ENCODE measurements around the gene BCL2L2. TPM values are rescaled to one million over a fixed set of nuclear protein-coding genes. Genes with fewer than 3 reads are reported as not detected.

The BCL2L2 gene
- total and polyA plus RNA-seq, 2 donors (not counting 1 experiment from before 2014, with no cell fraction given), result 24.7 to 25.4 TPM

DNA sequence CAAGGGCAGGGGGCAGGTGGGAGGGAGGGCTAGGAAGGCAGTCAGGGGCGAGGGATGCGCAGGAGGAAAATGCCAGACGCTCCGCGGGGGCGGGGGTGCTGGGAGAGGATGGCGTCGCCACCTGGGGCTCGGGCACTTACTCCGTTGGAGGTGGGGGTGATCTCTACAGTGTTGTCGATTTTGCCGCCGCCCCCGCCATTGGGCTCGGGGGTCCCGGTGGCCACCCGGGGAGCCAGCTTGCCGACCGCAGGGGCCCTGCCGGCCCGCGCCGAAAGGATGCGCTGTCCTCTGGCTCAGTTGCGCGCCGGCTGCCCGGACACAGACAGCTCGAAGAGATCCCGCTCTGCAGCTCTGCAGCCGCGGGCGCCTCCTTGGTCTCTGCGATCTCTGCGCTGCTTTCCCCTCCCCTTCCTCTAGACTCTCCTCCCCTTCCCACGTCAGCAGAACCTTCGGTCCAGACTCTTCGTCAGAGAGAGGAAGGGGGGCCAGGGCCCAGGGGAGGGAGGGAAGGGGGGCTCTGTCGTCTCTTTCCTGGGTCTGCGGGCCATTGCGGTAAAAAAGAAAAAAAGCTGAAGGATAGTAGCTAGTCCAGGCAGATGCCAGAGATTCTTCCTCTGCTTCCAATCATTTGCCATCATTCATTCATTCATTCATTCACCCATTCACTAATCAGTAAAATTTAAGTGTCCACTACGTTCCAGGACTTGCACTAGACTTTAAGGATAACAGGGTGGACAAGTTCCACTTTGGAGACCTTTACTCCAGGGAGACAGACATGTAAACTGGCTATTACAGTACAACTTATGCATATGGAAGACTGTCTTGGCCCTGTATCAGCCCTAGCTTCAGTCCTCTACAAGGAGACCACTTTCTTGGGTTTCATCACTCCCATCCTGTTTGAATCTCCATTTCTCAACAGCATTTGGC is 46.1 kb downstream of the BCL2L2 start, which contains the start of gene SLC22A17:
TSS of gene SLC22A17 (minus strand) at position 382 of the 927 bp plus-strand sequence.
- no peak for TF ChIP-seq EZH2 (IDR thresholded peaks at IDR 0.05; ENCODE audit: low read length, missing control alignments)
- TF ChIP-seq, protein P1, sequence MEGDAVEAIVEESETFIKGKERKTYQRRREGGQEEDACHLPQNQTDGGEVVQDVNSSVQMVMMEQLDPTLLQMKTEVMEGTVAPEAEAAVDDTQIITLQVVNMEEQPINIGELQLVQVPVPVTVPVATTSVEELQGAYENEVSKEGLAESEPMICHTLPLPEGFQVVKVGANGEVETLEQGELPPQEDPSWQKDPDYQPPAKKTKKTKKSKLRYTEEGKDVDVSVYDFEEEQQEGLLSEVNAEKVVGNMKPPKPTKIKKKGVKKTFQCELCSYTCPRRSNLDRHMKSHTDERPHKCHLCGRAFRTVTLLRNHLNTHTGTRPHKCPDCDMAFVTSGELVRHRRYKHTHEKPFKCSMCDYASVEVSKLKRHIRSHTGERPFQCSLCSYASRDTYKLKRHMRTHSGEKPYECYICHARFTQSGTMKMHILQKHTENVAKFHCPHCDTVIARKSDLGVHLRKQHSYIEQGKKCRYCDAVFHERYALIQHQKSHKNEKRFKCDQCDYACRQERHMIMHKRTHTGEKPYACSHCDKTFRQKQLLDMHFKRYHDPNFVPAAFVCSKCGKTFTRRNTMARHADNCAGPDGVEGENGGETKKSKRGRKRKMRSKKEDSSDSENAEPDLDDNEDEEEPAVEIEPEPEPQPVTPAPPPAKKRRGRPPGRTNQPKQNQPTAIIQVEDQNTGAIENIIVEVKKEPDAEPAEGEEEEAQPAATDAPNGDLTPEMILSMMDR (conservative IDR thresholded peaks at IDR 0.05 in 1 of 2, IDR thresholded peaks at IDR 0.05 in 1 of 2; ENCODE audit: low read depth in 1 of 2, low read length in 2 of 2), result peak; percentile 16 to 23
- Histone ChIP-seq H2AFZ (ENCODE audit: low read length) (peak within 1 kb of the TSS; percentile 60), H3K4me1 (ENCODE audit: control insufficient read depth, extremely low read depth, insufficient read depth, low read length) (no peaks in the 10 kb centered on the region), H3K36me3 (ENCODE audit: control insufficient read depth, insufficient read depth, low read length) (no peaks in the 10 kb centered on the region), H3K27ac (ENCODE audit: insufficient read depth, low read length) (no peak within 1 kb of the TSS), H3K4me2 (ENCODE audit: extremely low read depth, insufficient read depth, low read length) (peak within 1 kb of the TSS; percentile 75), H3K9ac (ENCODE audit: insufficient read depth, low read length) (peak within 1 kb of the TSS; percentile 41), H3K27me3 (ENCODE audit: control insufficient read depth, insufficient read depth, low read length) (peaks cover 2% of the 10 kb centered on the region), H3K4me3 (replicated peaks in 1 of 4; ENCODE audit: control extremely low read depth in 1 of 4, insufficient read depth in 1 of 4, low read depth in 3 of 4, low read length in 4 of 4) (peak within 1 kb of the TSS; percentile 48 to 74 (median 58)), H3K79me2 (ENCODE audit: control insufficient read depth, insufficient read depth, low read length) (no peaks in the 10 kb centered on the region), H4K20me1 (ENCODE audit: control insufficient read depth, extremely low read depth, insufficient read depth, low read length) (no peaks in the 10 kb centered on the region), H3K9me3 (ENCODE audit: control insufficient read depth, insufficient read depth, low read depth, low read length) (no peaks in the 10 kb centered on the region)
- peak; percentile 88 to 89 for DNase-seq (ENCODE audit: low read depth in 2 of 2)

DNA sequence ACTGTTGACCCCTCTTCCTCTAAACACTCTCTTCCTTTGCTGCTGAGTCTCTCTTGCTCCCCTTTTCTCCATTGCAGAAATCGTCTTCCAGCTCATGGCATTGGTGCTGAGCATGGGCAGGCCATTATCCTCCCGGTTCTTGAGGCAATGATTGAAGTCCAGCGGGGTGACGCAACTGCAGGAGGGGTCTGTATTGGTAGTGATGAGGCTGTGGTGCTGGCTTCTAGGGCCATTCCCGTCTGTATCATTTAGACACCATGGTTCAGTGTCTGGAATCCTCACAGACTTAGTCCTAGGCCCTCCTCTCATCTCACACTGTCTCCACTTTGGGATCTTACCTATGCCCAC is 46.8 kb downstream of the BCL2L2 start:
- H3K36me3 ChIP-seq (ENCODE audit: control insufficient read depth, insufficient read depth, low read length), result no peaks in the 10 kb centered on the region
- no peak overlapping the region for H2AFZ ChIP-seq (ENCODE audit: low read length)
- no peaks in the 10 kb centered on the region for H3K79me2 ChIP-seq (ENCODE audit: control insufficient read depth, insufficient read depth, low read length)
- no peak overlapping the region for H3K4me2 ChIP-seq (ENCODE audit: extremely low read depth, insufficient read depth, low read length)
- peaks cover 2% of the 10 kb centered on the region for H3K27me3 ChIP-seq (ENCODE audit: control insufficient read depth, insufficient read depth, low read length)
- no peak for DNase-seq (ENCODE audit: low read depth in 2 of 2)
- H3K4me1 ChIP-seq (ENCODE audit: control insufficient read depth, extremely low read depth, insufficient read depth, low read length), result no peaks in the 10 kb centered on the region
- no peak overlapping the region for H3K27ac ChIP-seq (ENCODE audit: insufficient read depth, low read length)
- no peaks in the 10 kb centered on the region for H3K9me3 ChIP-seq (ENCODE audit: control insufficient read depth, insufficient read depth, low read depth, low read length)
- no peak overlapping the region for H3K9ac ChIP-seq (ENCODE audit: insufficient read depth, low read length)
- no peak overlapping the region for H3K4me3 ChIP-seq (replicated peaks in 1 of 4; ENCODE audit: control extremely low read depth in 1 of 4, insufficient read depth in 1 of 4, low read depth in 3 of 4, low read length in 4 of 4)
- no peak for TF ChIP-seq EZH2 (IDR thresholded peaks at IDR 0.05; ENCODE audit: low read length, missing control alignments)
- TF ChIP-seq, protein P1 (conservative IDR thresholded peaks at IDR 0.05 in 1 of 2, IDR thresholded peaks at IDR 0.05 in 1 of 2; ENCODE audit: low read depth in 1 of 2, low read length in 2 of 2), result no peak
- no peaks in the 10 kb centered on the region for H4K20me1 ChIP-seq (ENCODE audit: control insufficient read depth, extremely low read depth, insufficient read depth, low read length)

- Histone ChIP-seq H3K27me3 (ENCODE audit: control insufficient read depth, insufficient read depth, low read length) (peaks cover 2% of the 10 kb centered on the region), H3K27ac (ENCODE audit: insufficient read depth, low read length) (no peak overlapping the region), H3K9ac (ENCODE audit: insufficient read depth, low read length) (no peak overlapping the region), H3K79me2 (ENCODE audit: control insufficient read depth, insufficient read depth, low read length) (no peaks in the 10 kb centered on the region), H3K4me2 (ENCODE audit: extremely low read depth, insufficient read depth, low read length) (no peak overlapping the region), H3K36me3 (ENCODE audit: control insufficient read depth, insufficient read depth, low read length) (no peaks in the 10 kb centered on the region), H2AFZ (ENCODE audit: low read length) (no peak overlapping the region), H3K4me1 (ENCODE audit: control insufficient read depth, extremely low read depth, insufficient read depth, low read length) (no peaks in the 10 kb centered on the region), H3K9me3 (ENCODE audit: control insufficient read depth, insufficient read depth, low read depth, low read length) (no peaks in the 10 kb centered on the region), H4K20me1 (ENCODE audit: control insufficient read depth, extremely low read depth, insufficient read depth, low read length) (no peaks in the 10 kb centered on the region), H3K4me3 (replicated peaks in 1 of 4; ENCODE audit: control extremely low read depth in 1 of 4, insufficient read depth in 1 of 4, low read depth in 3 of 4, low read length in 4 of 4) (no peak overlapping the region)
- TF ChIP-seq EZH2 (IDR thresholded peaks at IDR 0.05; ENCODE audit: low read length, missing control alignments), result no peak
- TF ChIP-seq, protein P1 (conservative IDR thresholded peaks at IDR 0.05 in 1 of 2, IDR thresholded peaks at IDR 0.05 in 1 of 2; ENCODE audit: low read depth in 1 of 2, low read length in 2 of 2), result no peak
- DNase-seq (ENCODE audit: low read depth in 2 of 2), result no peak
Observed at GRCh38 chr14:23354990-23355389, 48.4 kb downstream of the BCL2L2 start.
